Measurements from ENCODE around the gene MYORG. TPM values are rescaled to one million over a fixed set of nuclear protein-coding genes. Genes with fewer than 3 reads are reported as not detected.
"Not testable (repeated sequence)": the region's sequence is repeated elsewhere in the genome, so short reads cannot be mapped to it uniquely, and the experiment has no call there.

The MYORG gene
- total RNA-seq, 1 experiment from 2014 or later: 11.5 TPM

DNA sequence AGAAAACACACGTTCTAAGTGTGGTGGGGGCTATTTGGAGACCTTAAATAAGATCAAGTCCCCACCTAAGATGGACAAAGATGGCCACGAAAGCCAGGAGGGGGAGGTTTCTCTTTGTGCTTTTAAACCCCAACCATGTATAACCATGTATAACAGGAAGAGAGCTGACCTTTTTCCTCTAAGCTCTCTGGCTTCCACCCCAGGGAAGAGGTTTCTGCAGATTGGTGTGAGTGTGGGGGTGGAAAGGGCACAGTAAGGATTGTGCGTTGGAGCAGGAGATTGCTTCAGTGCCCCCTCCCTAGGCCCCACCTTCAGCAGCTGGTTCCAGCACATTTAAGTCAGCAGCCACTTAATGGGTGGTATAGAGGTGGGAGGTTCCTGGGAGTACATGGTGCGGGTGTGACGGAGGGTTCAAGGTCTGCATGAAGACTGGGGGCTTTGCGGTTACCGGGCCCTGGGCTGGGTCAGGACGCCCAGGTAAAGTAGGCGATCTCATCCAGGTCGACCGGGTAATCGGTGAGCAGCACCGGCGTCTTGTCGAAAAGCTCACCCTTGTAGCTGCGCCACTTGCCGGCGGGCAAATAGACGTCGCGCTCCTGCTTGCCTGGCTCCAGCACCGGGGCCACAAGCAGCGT is 6.2 kb downstream of the MYORG start:
- intact Hi-C loops (cut with micrococcal nuclease; ENCODE audit: unreplicated experiment): no loop called here
- CTCF ChIA-PET: no interaction called here
- Mint-ChIP-seq H3K4me3 (ENCODE audit: low read depth, unreplicated experiment) (no peak overlapping the region), H3K27ac (ENCODE audit: unreplicated experiment) (no peak overlapping the region), H3K36me3 (ENCODE audit: insufficient read depth, unreplicated experiment) (peaks cover 13% of the 10 kb centered on the region), H3K9me3 (ENCODE audit: low read depth, unreplicated experiment) (peaks cover 3% of the 10 kb centered on the region), H3K27me3 (ENCODE audit: unreplicated experiment) (no peaks in the 10 kb centered on the region), H3K4me1 (ENCODE audit: low read depth, unreplicated experiment) (peaks cover 15% of the 10 kb centered on the region)
- DNase-seq: no peak
- BruUV-seq (replicated peaks): no TSS peak
- TF ChIP-seq CTCF (IDR thresholded peaks at IDR 0.05; ENCODE audit: unreplicated experiment): no peak

- Mint-ChIP-seq H3K4me3 (ENCODE audit: low read depth, unreplicated experiment) (no peak overlapping the region), H3K4me1 (ENCODE audit: low read depth, unreplicated experiment) (peaks cover 7% of the 10 kb centered on the region), H3K27ac (ENCODE audit: unreplicated experiment) (no peak overlapping the region), H3K36me3 (ENCODE audit: insufficient read depth, unreplicated experiment) (peaks cover 13% of the 10 kb centered on the region), H3K27me3 (ENCODE audit: unreplicated experiment) (no peaks in the 10 kb centered on the region), H3K9me3 (ENCODE audit: low read depth, unreplicated experiment) (peaks cover 3% of the 10 kb centered on the region)
- CTCF ChIA-PET: no interaction called here
- no TSS peak for BruUV-seq (replicated peaks)
- DNase-seq: no peak
- intact Hi-C loops (cut with micrococcal nuclease; ENCODE audit: unreplicated experiment): no loop called here
- TF ChIP-seq CTCF (IDR thresholded peaks at IDR 0.05; ENCODE audit: unreplicated experiment): no peak
These were observed 7.1 kb downstream of the MYORG start for GRCh38 chr9:34369636-34370035.

GRCh38 chr9:34368796-34369195 is 7.9 kb downstream of the MYORG start:
- H3K4me1 Mint-ChIP-seq (ENCODE audit: low read depth, unreplicated experiment); CTCF ChIA-PET; DNase-seq; BruUV-seq (replicated peaks); H3K27me3 Mint-ChIP-seq (ENCODE audit: unreplicated experiment); intact Hi-C loops (cut with micrococcal nuclease; ENCODE audit: unreplicated experiment); H3K4me3 Mint-ChIP-seq (ENCODE audit: low read depth, unreplicated experiment); H3K9me3 Mint-ChIP-seq (ENCODE audit: low read depth, unreplicated experiment); H3K27ac Mint-ChIP-seq (ENCODE audit: unreplicated experiment): not testable (repeated sequence)
- peaks cover 13% of the 10 kb centered on the region for H3K36me3 Mint-ChIP-seq (ENCODE audit: insufficient read depth, unreplicated experiment)

- BruUV-seq (replicated peaks); DNase-seq; CTCF ChIA-PET; H3K27me3 Mint-ChIP-seq (ENCODE audit: unreplicated experiment); intact Hi-C loops (cut with micrococcal nuclease; ENCODE audit: unreplicated experiment); H3K4me1 Mint-ChIP-seq (ENCODE audit: low read depth, unreplicated experiment); H3K27ac Mint-ChIP-seq (ENCODE audit: unreplicated experiment); H3K4me3 Mint-ChIP-seq (ENCODE audit: low read depth, unreplicated experiment); H3K9me3 Mint-ChIP-seq (ENCODE audit: low read depth, unreplicated experiment): not testable (repeated sequence)
- H3K36me3 Mint-ChIP-seq (ENCODE audit: insufficient read depth, unreplicated experiment): peaks cover 13% of the 10 kb centered on the region
These were observed 8.8 kb downstream of the MYORG start for GRCh38 chr9:34367751-34368410.

- TF ChIP-seq CTCF (IDR thresholded peaks at IDR 0.05; ENCODE audit: unreplicated experiment): no peak
- BruUV-seq (replicated peaks): no TSS peak
- no peaks in the 10 kb centered on the region for H3K4me1 Mint-ChIP-seq (ENCODE audit: low read depth, unreplicated experiment)
- H3K27ac Mint-ChIP-seq (ENCODE audit: unreplicated experiment): no peak overlapping the region
- CTCF ChIA-PET: no interaction called here
- intact Hi-C loops (cut with micrococcal nuclease; ENCODE audit: unreplicated experiment): no loop called here
- H3K9me3 Mint-ChIP-seq (ENCODE audit: low read depth, unreplicated experiment): peaks cover 3% of the 10 kb centered on the region
- H3K36me3 Mint-ChIP-seq (ENCODE audit: insufficient read depth, unreplicated experiment): peaks cover 13% of the 10 kb centered on the region
- no peaks in the 10 kb centered on the region for H3K27me3 Mint-ChIP-seq (ENCODE audit: unreplicated experiment)
- no peak overlapping the region for H3K4me3 Mint-ChIP-seq (ENCODE audit: low read depth, unreplicated experiment)
- no peak for DNase-seq
These were observed 10.3 kb downstream of the MYORG start for GRCh38 chr9:34366365-34366764.

All from Calu3 (cell line).